PC-3 (cell line): Measurements from ENCODE around the gene GABRA5. TPM values are rescaled to one million over a fixed set of nuclear protein-coding genes. Genes with fewer than 3 reads are reported as not detected.
A peak's percentile ranks its signal among the peaks of the same experiment; 100 is the strongest.

ENCODE experiments used
- ATAC-seq: fragments of 200-7000 bp; cut with Tn5 transposase; 2 replicates; pipeline ENCODE4 v1.9.1; 2020; ENCODE audit warnings: mild to moderate bottlenecking, moderate library complexity
- BruUV-seq: library from RNA; stranded (reverse); fragments of 400-500 nt; replicated peaks from 2 replicates; lab custom pipeline; 2021; lab: Mats Ljungman, UMichigan
- CTCF ChIA-PET: fragments of 300-600 bp; sonication (Branson Sonifier 250); formaldehyde crosslinking; loops from one replicate; lab custom pipeline; 2022; ENCODE audit warnings: antibody characterized with exemption; lab: Charles Lee
- POLR2A ChIA-PET: fragments of 300-600 bp; sonication (Branson Sonifier 250); formaldehyde crosslinking; loops from one replicate; lab custom pipeline; 2022; ENCODE audit warnings: antibody characterized with exemption; ENCODE audit not compliant: unreplicated experiment; lab: Charles Lee
- DNase-seq: peaks from one replicate; pipeline ENCODE4 v3.0.0-alpha.2; 2015
- H2AFZ ChIP-seq: fragments of 300-600 bp; sonication (generic); 2 replicates; pipeline ENCODE4 v1.6.0; 2016; ENCODE audit warnings: antibody characterized with exemption, low read length
- H3F3A ChIP-seq: fragments of 300-600 bp; sonication (generic); one replicate; pipeline ENCODE4 v1.6.0; 2017; ENCODE audit warnings: antibody characterized with exemption, low read length, control low read depth, mild to moderate bottlenecking; ENCODE audit not compliant: unreplicated experiment
- H3K27ac ChIP-seq: fragments of 300-600 bp; sonication (generic); 2 replicates; pipeline ENCODE4 v1.5.1; 2016; ENCODE audit warnings: mild to moderate bottlenecking, low read length
- H3K27me3 ChIP-seq: fragments of 300-600 bp; sonication (generic); 2 replicates; pipeline ENCODE4 v1.6.1; 2016; ENCODE audit warnings: low read length, mixed read lengths
- H3K36me3 ChIP-seq: fragments of 300-600 bp; sonication (generic); 2 replicates; pipeline ENCODE4 v1.6.1; 2016; ENCODE audit warnings: low read depth, mixed run types, low read length, mixed read lengths
- H3K4me1 ChIP-seq: fragments of 300-600 bp; sonication (generic); 2 replicates; pipeline ENCODE4 v1.5.1; 2016; ENCODE audit warnings: low read length; ENCODE audit not compliant: insufficient read depth
- H3K4me2 ChIP-seq: fragments of 300-600 bp; sonication (generic); 2 replicates; pipeline ENCODE4 v1.6.0; 2016; ENCODE audit warnings: low read length
- H3K4me3 ChIP-seq: fragments of 300-600 bp; sonication (generic); 2 replicates; pipeline ENCODE4 v1.5.1; 2016; ENCODE audit warnings: mild to moderate bottlenecking, low read length, mixed read lengths
- H3K79me2 ChIP-seq: fragments of 300-600 bp; sonication (generic); 2 replicates; pipeline ENCODE4 v1.6.1; 2017; ENCODE audit warnings: low read length, mixed read lengths
- H3K9ac ChIP-seq: fragments of 300-600 bp; sonication (generic); 2 replicates; pipeline ENCODE4 v1.6.0; 2016; ENCODE audit warnings: mild to moderate bottlenecking, low read length
- H3K9me2 ChIP-seq: fragments of 300-600 bp; sonication (generic); replicated peaks from 2 replicates; pipeline ENCODE4 v1.6.1; 2016; ENCODE audit warnings: mixed run types, low read length, mixed read lengths
- H3K9me3 ChIP-seq: fragments of 300-600 bp; sonication (generic); 2 replicates; pipeline ENCODE4 v1.6.1; 2016; ENCODE audit warnings: low read length, mixed read lengths
- H4K20me1 ChIP-seq: fragments of 300-600 bp; sonication (generic); 2 replicates; pipeline ENCODE4 v1.6.1; 2016; ENCODE audit warnings: low read length, mixed read lengths
- EZH2 ChIP-seq: fragments of 300-600 bp; sonication (generic); IDR thresholded peaks from one replicate; pipeline ENCODE4 v1.6.1; 2017; ENCODE audit warnings: antibody characterized with exemption, mild to moderate bottlenecking, low read length; ENCODE audit not compliant: unreplicated experiment
- EZH2phosphoT487 ChIP-seq: fragments of 300-600 bp; sonication (generic); IDR thresholded peaks from 2 replicates; pipeline ENCODE4 v1.6.1; 2018; ENCODE audit warnings: mild to moderate bottlenecking, antibody characterized with exemption, low read length, borderline replicate concordance
- intact Hi-C: fragments of 100-400 bp; cut with micrococcal nuclease; formaldehyde crosslinking; loops from 2 replicates; pipeline ENCODE4 v1.9.0; 2023
- total RNA-seq: library from RNA; depleted of rRNA; stranded (reverse); fragments of >200 nt; gene quantifications from 2 replicates; pipeline ENCODE4 v1.2.3, GENCODE V29; 2014
- TF ChIP-seq, protein P1 (sequence below): fragments of 300-600 bp; sonication (generic); conservative IDR thresholded peaks from 2 replicates; pipeline ENCODE4 v1.5.1; 2017; ENCODE audit warnings: antibody characterized with exemption, low read depth, mild to moderate bottlenecking, low read length

Gene GABRA5
- total RNA-seq, 1 experiment from 2014 or later = not detected

DNA sequence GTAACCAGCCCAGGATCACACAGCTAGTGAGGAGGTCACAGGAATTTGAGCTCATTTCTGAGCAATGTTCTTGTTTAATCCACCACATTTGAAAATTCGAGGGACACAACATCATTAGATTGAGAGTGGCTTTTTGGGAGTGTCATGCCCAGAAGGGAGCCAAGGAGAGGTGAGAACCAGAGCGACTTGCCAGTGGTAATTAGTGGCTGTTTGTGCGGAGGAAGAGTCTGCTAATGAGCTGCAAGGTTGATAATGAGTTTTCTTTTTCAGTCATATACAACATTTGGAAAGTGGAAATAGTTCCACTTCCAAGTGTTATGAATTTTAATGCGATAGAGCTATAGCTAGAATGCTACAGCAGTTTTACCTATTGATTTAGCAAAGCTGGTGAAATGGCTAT lies 19.7 kb downstream of the GABRA5 start:
- no peaks in the 10 kb centered on the region for H3K36me3 ChIP-seq
- intact Hi-C loops = loop anchor here (10.0 kb wide), 1 partner anchor 1338 kb away; no protein-coding TSS in a partner anchor
- H3K9me3 ChIP-seq = no peaks in the 10 kb centered on the region
- ATAC-seq (no peak), DNase-seq (no peak)
- peaks cover 7% of the 10 kb centered on the region; the same call in 1 of the 2 replicates for H3K4me1 ChIP-seq
- no TSS peak for BruUV-seq
- H3F3A ChIP-seq = no peaks in the 10 kb centered on the region
- no peaks in the 10 kb centered on the region for H4K20me1 ChIP-seq
- no peaks in the 10 kb centered on the region for H3K79me2 ChIP-seq
- no peaks in the 10 kb centered on the region for H3K9me2 ChIP-seq
- ChIA-PET POLR2A (no interaction called here), CTCF (no interaction called here)
- H3K27ac ChIP-seq = no peak overlapping the region
- H3K9ac ChIP-seq = no peak overlapping the region
- no peaks in the 10 kb centered on the region for H3K27me3 ChIP-seq
- H3K4me2 ChIP-seq = no peak overlapping the region
- no peak overlapping the region for H2AFZ ChIP-seq
- no peak overlapping the region for H3K4me3 ChIP-seq
- no peak for TF ChIP-seq EZH2
- TF ChIP-seq EZH2phosphoT487 = no peak
- TF ChIP-seq, protein P1, sequence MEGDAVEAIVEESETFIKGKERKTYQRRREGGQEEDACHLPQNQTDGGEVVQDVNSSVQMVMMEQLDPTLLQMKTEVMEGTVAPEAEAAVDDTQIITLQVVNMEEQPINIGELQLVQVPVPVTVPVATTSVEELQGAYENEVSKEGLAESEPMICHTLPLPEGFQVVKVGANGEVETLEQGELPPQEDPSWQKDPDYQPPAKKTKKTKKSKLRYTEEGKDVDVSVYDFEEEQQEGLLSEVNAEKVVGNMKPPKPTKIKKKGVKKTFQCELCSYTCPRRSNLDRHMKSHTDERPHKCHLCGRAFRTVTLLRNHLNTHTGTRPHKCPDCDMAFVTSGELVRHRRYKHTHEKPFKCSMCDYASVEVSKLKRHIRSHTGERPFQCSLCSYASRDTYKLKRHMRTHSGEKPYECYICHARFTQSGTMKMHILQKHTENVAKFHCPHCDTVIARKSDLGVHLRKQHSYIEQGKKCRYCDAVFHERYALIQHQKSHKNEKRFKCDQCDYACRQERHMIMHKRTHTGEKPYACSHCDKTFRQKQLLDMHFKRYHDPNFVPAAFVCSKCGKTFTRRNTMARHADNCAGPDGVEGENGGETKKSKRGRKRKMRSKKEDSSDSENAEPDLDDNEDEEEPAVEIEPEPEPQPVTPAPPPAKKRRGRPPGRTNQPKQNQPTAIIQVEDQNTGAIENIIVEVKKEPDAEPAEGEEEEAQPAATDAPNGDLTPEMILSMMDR = no peak

DNA sequence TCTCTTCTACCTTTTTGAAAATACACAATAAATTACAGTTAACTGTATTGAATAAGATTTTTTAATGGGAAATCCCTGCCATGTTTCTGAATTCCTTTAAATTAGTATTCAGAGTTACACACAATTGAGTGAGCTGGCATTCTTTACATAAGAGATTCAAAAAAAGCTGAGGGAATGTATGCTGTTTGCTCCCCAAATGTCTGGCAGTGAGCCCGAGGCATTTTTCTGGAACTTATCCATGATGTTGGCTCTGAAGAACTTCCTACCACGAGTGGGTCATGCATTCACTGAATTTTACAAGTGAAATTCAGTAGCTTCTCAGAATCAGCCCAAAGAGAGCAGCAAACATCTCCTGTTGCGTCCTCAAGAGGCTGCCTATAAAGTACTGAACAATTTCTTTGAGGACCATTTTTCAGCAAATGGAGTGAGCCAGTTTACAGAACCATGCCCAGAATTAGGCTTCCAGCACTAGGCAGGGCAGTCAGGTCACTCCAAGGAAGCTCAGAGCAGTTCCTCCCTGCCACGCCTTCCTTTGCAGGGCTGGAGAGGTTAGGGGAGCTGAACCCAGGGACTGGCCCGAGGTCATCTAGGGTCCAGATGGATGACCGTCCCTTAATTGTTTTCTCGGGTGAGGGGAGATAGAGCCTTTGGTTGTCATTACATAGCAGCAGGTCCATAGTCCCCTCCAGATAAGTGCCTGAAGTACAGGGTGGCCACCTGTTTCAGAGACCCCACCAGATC lies 21.2 kb downstream of the GABRA5 start:
- no peak overlapping the region for H3K9ac ChIP-seq
- DNase-seq (no peak), ATAC-seq (no peak)
- peaks cover 10% of the 10 kb centered on the region; the same call in 1 of the 2 replicates for H3K4me1 ChIP-seq
- no peaks in the 10 kb centered on the region for H3K36me3 ChIP-seq
- no peak overlapping the region for H3K4me3 ChIP-seq
- no peaks in the 10 kb centered on the region for H3F3A ChIP-seq
- BruUV-seq = no TSS peak
- H4K20me1 ChIP-seq = no peaks in the 10 kb centered on the region
- H3K9me2 ChIP-seq = no peaks in the 10 kb centered on the region
- H3K27ac ChIP-seq = no peak overlapping the region
- H3K4me2 ChIP-seq = no peak overlapping the region
- TF ChIP-seq, protein P1 = no peak
- TF ChIP-seq EZH2phosphoT487 (no peak), EZH2 (no peak)
- H3K9me3 ChIP-seq = no peaks in the 10 kb centered on the region
- no peaks in the 10 kb centered on the region for H3K27me3 ChIP-seq
- no peak overlapping the region for H2AFZ ChIP-seq
- ChIA-PET CTCF (no interaction called here), POLR2A (no interaction called here)
- no peaks in the 10 kb centered on the region for H3K79me2 ChIP-seq
- intact Hi-C loops = loop anchor here (10.0 kb wide), 1 partner anchor 1337 kb away; no protein-coding TSS in a partner anchor

- Histone ChIP-seq H4K20me1 (no peaks in the 10 kb centered on the region), H3K9me2 (no peaks in the 10 kb centered on the region), H3K27ac (no peak overlapping the region), H2AFZ (peak overlapping the region; percentile 87), H3K9me3 (no peaks in the 10 kb centered on the region), H3K4me1 (peaks cover 10% of the 10 kb centered on the region; the same call in 1 of the 2 replicates), H3K36me3 (no peaks in the 10 kb centered on the region), H3K27me3 (no peaks in the 10 kb centered on the region), H3K79me2 (no peaks in the 10 kb centered on the region), H3K9ac (no peak overlapping the region), H3K4me2 (peak overlapping the region; percentile 88), H3K4me3 (peak overlapping the region; percentile 63), H3F3A (no peaks in the 10 kb centered on the region)
- TF ChIP-seq EZH2phosphoT487 (no peak), EZH2 (no peak)
- TF ChIP-seq, protein P1 = no peak
- BruUV-seq = no TSS peak
- ChIA-PET POLR2A (no interaction called here), CTCF (interaction anchor here (0.6 kb wide), 1 partner anchor 130 kb away, joined by 3 read pairs; no protein-coding TSS in a partner anchor)
- intact Hi-C loops = loop anchor here (10.0 kb wide), 1 partner anchor 1336 kb away; no protein-coding TSS in a partner anchor
- ATAC-seq = peak; percentile 21
- DNase-seq = no peak
Observed at GRCh38 chr15:26888761-26889160, 21.9 kb downstream of the GABRA5 start.
